ENCODE measurements around the gene SLC30A5.
"Not testable (repeated sequence)": the region's sequence is repeated elsewhere in the genome, so short reads cannot be mapped to it uniquely, and the experiment has no call there.

SLC30A5 gene

DNA sequence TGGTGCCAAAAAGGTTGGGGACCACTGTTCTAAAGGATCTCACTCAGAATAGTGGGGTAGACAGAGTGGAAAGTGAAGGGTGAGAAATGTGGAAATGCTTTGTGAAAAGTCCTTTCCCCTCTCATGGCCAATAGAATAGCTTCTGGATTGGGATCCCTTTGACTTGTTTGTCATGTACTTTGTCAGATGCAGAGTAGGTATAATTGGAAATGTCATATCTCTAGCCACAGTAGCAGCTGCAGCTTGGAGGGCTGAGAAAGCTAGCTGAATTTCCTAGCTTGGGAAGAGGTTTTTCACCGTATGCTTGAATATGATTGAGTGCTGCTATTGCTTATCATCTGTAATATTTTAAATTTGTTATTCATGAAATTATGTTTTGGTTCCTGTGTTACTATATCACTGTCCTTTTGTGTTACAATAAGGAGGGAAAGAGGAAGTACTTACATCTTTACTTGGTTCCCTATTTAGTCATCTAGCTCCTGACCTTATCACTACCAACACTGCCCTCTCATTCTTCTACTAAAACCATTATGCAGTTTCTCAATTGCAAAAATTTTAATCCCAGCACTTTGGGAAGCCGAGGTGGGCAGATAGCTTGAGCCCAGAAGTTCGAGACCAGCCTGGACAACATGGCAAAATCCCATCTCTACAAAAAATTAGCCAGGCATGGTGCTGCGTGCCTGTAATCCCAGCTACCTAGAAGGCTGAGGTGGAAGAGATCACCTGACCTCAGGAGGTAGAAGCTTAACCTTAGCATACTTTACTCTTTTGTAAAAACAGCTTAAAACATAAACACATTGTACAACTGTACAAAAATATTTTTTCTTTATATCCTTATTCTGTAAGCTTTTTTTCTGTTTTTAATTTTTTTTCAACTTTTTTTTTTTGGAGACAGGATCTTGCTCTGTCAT, 12.4 kb downstream of the SLC30A5 start:
- no peak for DNase-seq

DNA sequence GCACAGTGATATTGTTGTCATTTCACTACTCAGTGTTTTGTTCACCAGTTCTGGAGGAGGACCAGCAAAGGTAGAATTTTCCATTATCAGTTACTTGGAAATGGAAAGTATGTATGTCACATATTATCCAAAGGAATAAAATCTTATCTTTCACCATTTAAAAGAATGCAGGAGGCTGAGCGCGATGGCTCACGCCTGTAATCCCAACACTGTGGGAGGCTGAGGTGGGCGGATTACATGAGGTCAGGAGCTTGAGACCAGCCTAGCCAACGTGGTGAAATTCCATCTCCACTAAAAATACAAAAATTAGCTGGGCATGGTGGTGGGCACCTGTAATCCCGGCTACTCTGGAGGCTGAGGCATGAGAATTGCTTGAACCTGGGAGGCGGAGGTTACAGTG, 14.6 kb downstream of the SLC30A5 start:
- not testable (repeated sequence) for DNase-seq

DNA sequence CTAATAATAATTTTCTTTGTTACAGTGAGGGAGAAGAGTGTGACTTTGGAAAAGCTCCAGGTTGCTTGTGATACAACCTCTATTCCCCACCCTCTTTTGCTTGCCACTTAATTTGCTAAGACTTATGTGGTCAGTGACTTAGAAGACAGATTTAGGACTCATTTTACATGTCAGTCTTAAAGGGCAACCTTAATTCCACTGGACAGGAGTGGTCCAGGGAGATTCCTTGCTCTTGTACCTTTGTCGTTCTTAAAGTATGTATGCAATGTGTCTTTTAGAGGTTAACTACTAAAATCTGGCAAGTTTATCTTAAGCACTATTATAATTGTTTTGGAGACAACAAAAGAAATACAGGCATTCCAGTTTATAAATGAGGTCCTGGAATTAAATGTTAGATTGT, 20.0 kb downstream of the SLC30A5 start:
- DNase-seq: no peak

DNA sequence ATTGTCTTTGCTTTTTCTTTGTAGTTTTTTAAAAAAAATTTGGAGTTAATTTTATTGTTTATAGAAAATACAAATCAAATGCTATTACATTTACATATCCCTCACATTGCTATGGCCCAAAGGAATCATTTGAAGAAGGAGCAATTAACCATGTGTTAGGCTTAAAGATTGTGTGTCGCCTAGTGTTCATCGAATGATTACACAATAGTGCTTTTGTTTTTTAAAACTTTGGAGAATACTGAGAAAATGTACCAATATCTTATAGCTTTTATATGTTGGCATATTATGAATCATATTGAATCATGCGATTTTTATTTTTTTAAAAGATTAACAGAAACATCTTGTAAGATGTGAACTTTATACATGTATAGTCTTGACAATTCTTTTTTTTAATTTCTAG, 21.7 kb downstream of the SLC30A5 start:
- no peak for DNase-seq

DNA sequence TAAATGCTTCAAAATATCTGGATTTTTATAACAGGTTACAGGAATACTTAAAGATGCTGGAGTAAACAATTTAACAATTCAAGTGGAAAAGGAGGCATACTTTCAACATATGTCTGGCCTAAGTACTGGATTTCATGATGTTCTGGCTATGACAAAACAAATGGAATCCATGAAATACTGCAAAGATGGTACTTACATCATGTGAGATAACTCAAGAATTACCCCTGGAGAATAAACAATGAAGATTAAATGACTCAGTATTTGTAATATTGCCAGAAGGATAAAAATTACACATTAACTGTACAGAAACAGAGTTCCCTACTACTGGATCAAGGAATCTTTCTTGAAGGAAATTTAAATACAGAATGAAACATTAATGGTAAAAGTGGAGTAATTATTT, 35.6 kb downstream of the SLC30A5 start:
- DNase-seq: no peak

DNA sequence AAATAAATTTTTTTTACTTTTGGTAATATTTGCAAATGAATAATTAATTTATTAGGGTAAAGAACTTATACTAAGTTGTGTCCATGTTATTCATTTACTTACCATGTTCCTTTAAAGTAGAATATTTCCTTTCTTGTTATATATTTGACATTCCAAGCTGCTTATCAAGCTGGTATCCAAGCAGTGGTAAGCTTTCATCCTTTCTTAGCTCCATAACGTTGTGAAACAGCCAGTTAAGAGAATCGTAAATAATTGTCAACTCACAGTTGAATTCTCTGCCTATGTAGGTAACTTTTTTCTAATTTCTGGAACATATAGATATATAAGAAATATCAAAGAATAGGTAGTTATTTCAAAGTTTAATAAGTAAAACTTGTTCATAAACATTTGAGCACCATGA, 36.4 kb downstream of the SLC30A5 start:
- DNase-seq: no peak

DNA sequence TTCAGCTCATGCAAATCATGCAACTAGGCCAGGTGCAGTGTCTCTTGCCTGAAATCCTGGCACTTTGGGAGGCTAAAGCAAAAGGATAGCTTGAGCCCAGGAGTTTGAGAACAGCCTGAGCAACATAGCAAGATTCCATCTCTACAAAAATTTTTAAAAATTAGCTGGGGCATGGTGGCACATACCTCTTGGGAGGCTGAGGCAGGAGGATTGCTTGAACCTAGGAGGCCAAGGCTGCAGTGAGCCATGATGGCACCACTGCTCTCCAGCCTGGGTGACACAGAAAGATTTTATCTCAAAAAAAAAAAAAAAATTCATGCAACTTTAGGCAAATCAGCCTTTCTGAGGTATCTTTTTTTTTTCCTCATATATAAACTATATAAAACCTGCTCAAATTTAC, 37.5 kb downstream of the SLC30A5 start:
- no peak for DNase-seq

DNA sequence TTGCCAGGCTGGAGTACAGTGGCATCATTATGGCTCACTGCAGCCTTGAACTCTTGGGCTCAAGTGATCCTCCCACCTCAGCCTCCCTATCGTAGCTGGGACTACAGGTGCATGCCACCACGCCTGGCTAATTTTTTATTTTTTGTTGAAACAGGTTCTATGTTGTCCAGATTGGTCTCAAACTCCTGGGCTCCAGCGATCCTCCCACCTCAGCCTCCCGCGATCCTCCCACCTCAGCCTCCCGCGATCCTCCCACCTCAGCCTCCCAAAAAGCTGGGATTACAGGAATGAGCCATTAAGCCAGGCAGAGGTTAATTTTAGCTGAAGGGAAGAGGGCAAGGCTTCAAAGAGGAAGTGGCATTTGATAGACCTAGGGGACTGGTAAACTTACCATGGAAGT, 40.3 kb downstream of the SLC30A5 start:
- DNase-seq: no peak

DNA sequence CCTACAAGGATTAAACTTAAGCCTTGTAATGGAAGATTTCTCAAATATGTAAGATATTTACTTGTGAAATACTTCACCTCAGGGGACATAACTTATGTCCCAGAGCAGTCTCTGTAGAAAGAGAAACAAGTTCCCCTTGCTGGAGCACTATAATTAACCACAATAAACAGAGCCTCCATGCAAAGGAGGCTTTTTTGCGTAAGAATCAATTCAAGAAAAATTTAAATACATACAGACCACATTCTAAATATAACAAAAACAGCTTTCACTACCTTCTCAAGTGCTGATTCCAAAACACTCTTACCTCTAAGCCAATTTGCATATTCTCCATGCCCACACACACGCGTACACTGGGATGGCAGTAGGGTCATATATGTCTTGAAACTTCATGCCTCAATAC, 42.5 kb downstream of the SLC30A5 start:
- no peak for DNase-seq

DNA sequence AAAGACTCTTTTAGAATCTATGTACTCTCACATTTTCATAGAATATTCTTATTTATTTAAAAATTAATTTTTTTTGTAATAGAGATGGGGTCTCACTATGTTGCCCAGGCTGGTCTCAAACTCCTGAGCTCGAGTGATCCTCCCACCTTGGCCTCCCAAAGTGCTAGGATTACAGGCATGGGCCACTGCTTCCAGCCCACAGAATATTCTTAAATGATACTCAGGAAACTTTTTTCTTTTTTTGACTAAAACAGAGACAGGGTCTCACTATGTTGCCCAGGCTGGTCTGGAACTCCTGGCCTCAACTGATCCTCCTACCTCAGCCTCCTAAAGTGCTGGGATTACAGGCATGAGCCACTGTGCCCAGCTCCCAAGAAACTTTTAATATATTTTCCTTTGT, 43.4 kb downstream of the SLC30A5 start:
- DNase-seq: not testable (repeated sequence)

DNA sequence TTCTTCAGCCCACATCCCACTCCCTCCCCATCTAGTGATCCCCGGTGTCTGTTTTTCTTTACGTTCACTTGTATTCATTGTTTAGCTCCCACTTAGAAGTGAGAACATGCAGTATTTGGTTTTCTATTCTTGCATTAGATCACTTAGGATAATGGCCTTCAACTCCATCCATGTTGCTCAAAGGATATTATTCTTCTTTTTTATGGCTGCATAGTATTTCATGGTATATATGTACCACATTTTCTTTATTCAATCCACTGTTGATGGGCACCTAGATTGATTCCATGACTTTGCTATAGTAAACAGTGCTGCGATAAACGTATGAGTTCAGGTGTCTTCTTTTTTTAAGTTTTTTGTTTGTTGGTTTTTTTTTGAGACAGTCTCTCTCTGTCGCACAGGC, 44.0 kb downstream of the SLC30A5 start:
- no peak for DNase-seq

DNA sequence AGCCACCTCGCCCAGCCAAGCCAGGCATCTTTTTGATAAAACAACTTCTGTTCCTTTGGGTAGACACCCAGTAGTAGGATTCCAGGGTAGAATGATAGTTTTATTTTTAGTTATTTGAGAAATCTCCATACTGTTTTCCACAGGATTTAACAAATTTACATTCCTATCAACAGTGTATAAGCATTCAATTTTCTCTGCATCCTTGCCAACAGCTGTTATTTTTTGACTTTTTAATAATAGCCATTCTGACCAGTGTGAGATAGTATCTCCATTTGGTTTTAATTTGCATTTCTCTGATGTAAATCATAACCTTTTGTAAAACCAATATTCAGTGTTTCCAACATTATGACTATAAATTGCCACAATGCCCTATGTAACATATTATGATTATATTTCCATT, 45.0 kb downstream of the SLC30A5 start:
- DNase-seq: no peak

DNA sequence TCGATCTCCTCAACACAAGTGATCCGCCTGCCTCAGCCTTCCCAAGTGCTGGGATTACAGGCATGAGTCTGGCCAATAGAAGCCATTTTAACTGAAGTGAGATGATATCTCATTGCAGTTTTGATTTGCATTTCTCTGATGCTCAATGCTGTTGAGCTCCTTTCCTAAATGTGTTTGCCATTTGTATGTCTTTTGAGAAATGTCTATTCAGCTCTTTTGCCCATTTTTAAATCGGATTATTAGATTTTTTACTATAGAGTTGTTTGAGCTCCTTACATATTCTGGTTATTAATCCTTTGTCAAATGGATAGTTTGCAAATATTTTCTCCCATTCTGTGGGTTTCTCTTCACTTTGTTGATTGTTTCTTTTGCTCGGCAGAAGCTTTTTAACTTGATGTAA, 46.4 kb downstream of the SLC30A5 start:
- not testable (repeated sequence) for DNase-seq

DNA sequence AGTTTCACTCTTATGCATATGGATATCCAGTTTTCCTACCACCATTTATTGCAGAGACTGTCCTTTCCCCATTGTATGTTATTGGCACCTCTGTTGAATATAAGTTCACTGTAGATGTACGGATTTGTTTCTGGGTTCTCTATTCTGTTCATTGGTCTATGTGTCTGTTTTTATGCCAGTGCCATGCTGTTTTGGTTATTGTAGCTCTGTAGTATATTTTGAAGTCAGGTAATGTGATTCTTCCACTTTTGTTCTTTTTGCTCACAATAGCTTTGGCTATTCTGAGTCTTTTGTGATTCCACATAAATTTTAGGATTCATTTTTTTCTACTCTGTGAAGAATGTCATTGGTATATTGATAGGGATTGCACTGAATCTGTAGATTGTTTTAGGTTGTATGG, 47.0 kb downstream of the SLC30A5 start:
- DNase-seq: no peak

DNA sequence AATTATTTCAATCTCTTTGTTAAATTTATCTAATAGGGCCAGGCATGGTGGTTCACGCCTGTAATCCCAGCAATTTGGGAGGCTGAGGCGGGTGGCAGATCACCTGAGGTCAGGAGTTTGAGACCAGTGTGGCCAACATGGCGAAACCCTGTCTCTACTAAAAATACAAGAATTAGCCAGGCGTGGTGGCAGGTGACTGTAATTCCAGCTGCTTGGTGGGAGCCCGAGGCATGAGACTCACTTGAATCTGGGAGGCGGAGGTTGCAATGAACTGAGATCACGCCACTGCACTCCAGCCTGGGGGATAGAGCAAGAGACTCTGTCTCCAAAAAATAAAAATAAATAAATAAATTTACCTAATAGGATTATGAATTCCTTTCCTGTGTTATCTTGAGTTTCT, 54.8 kb downstream of the SLC30A5 start:
- not testable (repeated sequence) for DNase-seq

DNA sequence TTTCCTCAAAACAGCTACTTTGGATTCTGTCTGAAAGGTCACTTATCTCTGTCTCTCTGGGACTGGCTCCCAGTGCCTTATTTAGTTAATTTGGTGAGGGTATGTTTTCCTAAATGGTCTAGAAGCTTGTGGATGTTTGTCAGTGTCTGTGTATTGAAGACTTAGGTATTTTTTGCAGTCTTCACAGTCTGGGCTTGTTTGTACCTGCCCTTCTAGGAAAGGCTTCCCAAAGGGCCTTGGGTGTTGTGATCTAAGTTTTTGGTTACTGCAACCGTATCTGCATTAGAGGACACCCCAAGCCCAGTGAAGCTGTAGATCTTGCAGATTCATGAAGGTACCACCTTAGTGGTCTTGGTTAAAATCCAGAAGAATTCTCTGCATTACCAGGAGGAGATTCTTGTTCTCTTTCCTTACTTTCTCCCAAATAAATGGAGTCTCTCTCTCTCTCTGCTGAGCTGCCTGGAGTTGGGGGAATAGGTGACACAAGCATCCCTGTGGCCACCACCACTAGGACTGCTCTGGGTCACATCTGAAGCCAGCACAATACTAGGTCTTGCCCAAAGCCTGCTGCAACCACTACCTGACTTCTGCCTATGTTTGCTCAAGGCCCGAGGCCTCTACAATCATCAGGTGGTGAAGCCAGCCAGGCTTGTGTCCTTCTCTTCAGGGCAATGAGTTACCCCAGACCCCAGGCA, 55.3 kb downstream of the SLC30A5 start:
- DNase-seq: no peak

DNA sequence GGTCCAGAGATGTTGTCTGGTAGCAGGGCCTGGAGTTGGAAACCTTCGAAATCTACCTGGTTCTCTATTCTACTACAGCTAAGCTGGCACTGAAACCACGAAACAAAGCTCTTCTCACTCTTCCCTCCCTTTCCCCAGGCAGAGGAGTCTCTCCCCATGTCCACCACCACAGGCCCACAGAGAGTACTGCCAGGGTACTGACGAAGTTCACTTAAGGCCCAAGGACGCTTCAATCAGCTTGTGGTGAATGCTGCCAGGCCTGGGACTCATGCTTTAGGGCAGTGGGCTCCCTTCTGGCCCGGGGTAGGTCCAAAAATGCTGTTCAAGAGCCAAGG, 55.8 kb downstream of the SLC30A5 start:
- no peak for DNase-seq

DNA sequence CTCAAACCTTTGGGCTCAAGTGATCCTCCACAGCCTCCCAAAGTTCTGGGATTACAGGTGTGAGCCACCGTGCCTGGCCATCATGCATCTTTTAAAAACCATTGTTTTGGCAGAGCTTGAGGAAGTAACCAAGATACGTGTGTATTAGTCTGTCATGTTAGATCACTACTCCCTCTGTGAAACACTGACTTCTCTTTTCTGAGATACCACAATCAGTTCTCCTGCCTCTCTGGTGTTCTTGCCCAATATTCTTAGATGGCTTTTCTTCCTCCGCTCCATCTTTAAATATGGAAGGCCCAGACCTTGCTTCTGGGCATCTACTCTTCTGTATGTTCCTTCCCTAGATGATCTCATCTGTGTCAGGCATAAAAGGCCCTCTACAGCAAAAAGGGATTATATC, 58.9 kb downstream of the SLC30A5 start:
- DNase-seq: no peak

DNA sequence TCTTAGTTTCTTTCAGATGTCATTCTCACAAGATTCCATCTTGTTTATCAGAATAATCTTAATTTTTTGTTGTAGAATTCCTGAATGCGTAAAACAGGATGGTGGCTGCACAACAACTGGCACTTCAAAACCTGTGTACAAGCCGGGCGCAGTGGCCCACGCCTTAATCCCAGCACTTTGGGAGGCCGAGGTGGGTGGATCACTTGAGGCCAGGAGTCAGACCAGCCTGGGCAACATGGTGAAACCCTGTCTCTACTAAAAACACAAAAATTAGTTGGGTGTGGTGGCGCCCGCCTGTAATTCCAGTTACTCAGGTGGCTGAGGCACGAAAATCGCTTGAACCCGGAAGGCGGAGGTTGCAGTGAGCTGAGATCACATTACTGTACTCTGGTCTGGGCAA, 62.6 kb downstream of the SLC30A5 start:
- no peak for DNase-seq

DNA sequence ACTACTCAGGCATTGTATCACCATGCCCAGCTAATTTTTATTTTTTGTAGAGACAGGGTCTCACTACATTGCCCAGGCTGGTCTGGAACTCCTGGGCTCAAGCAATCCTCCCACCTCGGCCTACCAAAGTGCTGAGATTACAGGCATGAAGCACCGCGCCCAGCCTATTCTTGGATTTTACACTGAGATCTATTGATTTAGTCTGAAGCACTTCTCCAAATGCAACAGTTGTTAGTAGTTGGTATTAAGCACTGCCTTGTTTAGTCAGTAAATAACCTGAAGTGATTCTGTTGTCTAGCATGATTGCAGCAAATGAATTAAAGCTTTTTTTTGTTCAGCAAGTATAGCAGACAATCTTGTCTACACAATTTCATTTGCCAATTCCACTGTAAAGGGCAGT, 64.2 kb downstream of the SLC30A5 start:
- no peak for DNase-seq

DNA sequence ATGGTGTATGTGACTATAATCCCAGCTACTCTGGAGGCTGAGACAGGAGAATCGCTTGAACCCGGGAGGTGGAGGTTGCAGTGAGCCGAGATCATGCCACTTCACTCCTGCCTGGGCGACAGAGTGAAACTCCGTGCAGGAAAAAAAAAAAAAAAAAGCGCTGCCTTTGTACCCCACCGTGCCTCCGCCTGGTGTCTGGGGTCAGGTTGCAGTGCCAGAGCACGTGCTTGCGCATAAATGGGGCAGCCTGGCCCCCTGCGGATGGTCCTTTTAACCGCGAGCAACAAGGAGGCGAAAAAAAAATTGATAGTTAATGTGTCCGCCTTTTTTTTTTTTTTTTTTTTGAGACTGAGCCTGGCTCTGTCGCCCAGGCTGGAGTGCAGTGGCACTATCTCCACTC, 66.8 kb downstream of the SLC30A5 start:
- DNase-seq: no peak

DNA sequence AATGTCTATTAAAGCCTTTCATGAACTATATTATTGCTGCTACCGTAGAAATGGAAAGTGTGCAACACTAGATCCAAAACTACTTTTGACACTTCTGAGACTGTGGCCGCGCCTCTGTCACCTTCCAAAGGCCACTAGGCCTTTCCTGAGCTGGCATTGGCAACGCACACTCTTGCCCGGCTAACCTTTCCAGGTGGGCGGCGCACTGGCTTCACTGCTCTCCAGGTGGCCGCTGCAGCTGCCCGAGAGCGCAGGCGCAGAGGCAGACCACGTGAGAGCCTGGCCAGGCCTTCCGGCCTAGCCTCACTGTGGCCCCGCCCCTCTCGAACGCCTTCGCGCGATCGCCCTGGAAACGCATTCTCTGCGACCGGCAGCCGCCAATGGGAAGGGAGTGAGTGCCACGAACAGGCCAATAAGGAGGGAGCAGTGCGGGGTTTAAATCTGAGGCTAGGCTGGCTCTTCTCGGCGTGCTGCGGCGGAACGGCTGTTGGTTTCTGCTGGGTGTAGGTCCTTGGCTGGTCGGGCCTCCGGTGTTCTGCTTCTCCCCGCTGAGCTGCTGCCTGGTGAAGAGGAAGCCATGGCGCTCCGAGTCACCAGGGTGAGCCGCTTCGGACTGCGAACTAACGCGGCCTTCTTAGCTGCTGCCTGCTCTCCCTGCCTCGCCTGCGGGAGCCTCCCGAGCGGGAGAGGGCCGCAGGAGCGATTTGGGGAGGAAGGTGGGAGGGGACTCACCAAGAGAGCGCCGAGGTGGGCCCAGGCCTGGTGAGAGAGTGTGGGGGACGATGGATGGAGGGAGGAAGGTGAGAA, 73.1 kb downstream of the SLC30A5 start, which contains the start of gene CCNB1:
CCNB1 (plus strand) TSS at position 465 of the 807 bp plus-strand sequence; CDS start at position 578, 113 bp downstream.
- peak; percentile 53 to 98 (median 96) for DNase-seq

DNA sequence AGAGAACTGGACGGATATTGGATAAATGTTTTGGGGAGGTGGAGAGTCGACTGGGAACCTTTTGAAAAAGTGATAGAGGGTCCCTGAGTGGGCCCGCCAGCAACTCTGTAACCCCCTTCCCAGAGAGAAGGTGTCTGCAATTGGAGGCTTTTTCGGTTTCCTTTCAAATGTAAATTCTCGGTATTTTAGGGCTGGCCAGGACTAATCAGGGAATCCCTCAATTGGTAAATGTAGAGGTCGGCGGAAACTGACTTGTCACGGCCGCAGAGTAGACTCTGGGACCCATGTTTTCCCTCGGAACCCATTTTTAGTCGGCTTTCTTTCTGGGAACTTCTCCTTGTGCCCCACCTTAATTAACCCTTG, 73.7 kb downstream of the SLC30A5 start:
- DNase-seq: no peak

Measured in C1 segment of cervical spinal cord (tissue), 14 donors.